H9 (cell line): ENCODE results near the gene FTHL17. TPM values are rescaled to one million over a fixed set of nuclear protein-coding genes. Genes with fewer than 3 reads are reported as not detected.

ENCODE experiments used
- DNase-seq: peaks from one replicate; pipeline ENCODE4 v3.0.0-alpha.2; 2017
- H2AFZ ChIP-seq: one replicate; pipeline ENCODE4 v1.6.1; 2013; ENCODE audit warnings: mild to moderate bottlenecking, low read length, control low read depth, moderate library complexity
- H2AK5ac ChIP-seq: 2 replicates; pipeline ENCODE4 v1.6.1; 2013; ENCODE audit warnings: low read length, control low read depth, mixed read lengths; ENCODE audit not compliant: insufficient read length
- H2BK120ac ChIP-seq: one replicate; pipeline ENCODE4 v1.6.1; 2013; ENCODE audit warnings: low read depth, mild to moderate bottlenecking, low read length, control low read depth, inconsistent platforms; ENCODE audit not compliant: poor library complexity, severe bottlenecking
- H2BK12ac ChIP-seq: 2 replicates; pipeline ENCODE4 v1.6.1; 2013; ENCODE audit warnings: low read length, control low read depth, mixed read lengths, low read depth; ENCODE audit not compliant: insufficient read length
- H2BK15ac ChIP-seq: 2 replicates; pipeline ENCODE4 v1.6.1; 2013; ENCODE audit warnings: low read depth, low read length, control low read depth
- H2BK20ac ChIP-seq: one replicate; pipeline ENCODE4 v1.6.1; 2013; ENCODE audit warnings: low read depth, mild to moderate bottlenecking, low read length, control low read depth, inconsistent platforms; ENCODE audit not compliant: poor library complexity, severe bottlenecking
- H2BK5ac ChIP-seq: 2 replicates; pipeline ENCODE4 v1.6.1; 2013; ENCODE audit warnings: low read length, control low read depth, mixed read lengths; ENCODE audit not compliant: insufficient read length
- H3K14ac ChIP-seq: 2 replicates; pipeline ENCODE4 v1.6.1; 2013; ENCODE audit warnings: low read length, control low read depth; ENCODE audit not compliant: insufficient read depth
- H3K18ac ChIP-seq: 2 replicates; pipeline ENCODE4 v1.6.1; 2013; ENCODE audit warnings: low read depth, mild to moderate bottlenecking, mixed read lengths, low read length, control low read depth; ENCODE audit not compliant: insufficient read length
- H3K23ac ChIP-seq: 2 replicates; pipeline ENCODE4 v1.6.1; 2013; ENCODE audit warnings: low read length, control low read depth, mixed read lengths, low read depth; ENCODE audit not compliant: insufficient read length
- H3K23me2 ChIP-seq: 2 replicates; pipeline ENCODE4 v1.6.1; 2013; ENCODE audit warnings: low read depth, mild to moderate bottlenecking, mixed read lengths, low read length, control low read depth; ENCODE audit not compliant: insufficient read length, poor library complexity, severe bottlenecking
- H3K27ac ChIP-seq: 2 replicates; pipeline ENCODE4 v1.5.1; 2013; ENCODE audit warnings: low read length, control low read depth, mixed read lengths, low read depth; ENCODE audit not compliant: insufficient read length
- H3K27me3 ChIP-seq: 2 replicates; pipeline ENCODE4 v1.6.1; 2013; ENCODE audit warnings: low read length, control low read depth, inconsistent platforms; ENCODE audit not compliant: insufficient read depth
- H3K4ac ChIP-seq: 2 replicates; pipeline ENCODE4 v1.6.1; 2013; ENCODE audit warnings: low read depth, mild to moderate bottlenecking, control low read depth, inconsistent platforms, low read length, moderate library complexity
- H3K4me1 ChIP-seq: 2 replicates; pipeline ENCODE4 v1.6.1; 2013; ENCODE audit warnings: low read length, control low read depth, inconsistent platforms; ENCODE audit not compliant: insufficient read depth
- H3K4me2 ChIP-seq: 2 replicates; pipeline ENCODE4 v1.6.1; 2013; ENCODE audit warnings: low read length, control low read depth, mixed read lengths; ENCODE audit not compliant: insufficient read length, insufficient read depth
- H3K56ac ChIP-seq: 2 replicates; pipeline ENCODE4 v1.6.1; 2013; ENCODE audit warnings: low read depth, mild to moderate bottlenecking, mixed read lengths, low read length, control low read depth; ENCODE audit not compliant: insufficient read length
- H3K79me1 ChIP-seq: 2 replicates; pipeline ENCODE4 v1.6.1; 2013; ENCODE audit warnings: low read depth, mild to moderate bottlenecking, moderate library complexity, low read length, control low read depth, inconsistent platforms; ENCODE audit not compliant: insufficient read depth, poor library complexity, severe bottlenecking
- H3K79me2 ChIP-seq: 2 replicates; pipeline ENCODE4 v1.6.1; 2013; ENCODE audit warnings: low read length, control low read depth, inconsistent platforms; ENCODE audit not compliant: insufficient read depth
- H3K9ac ChIP-seq: 2 replicates; pipeline ENCODE4 v1.6.1; 2013; ENCODE audit warnings: low read length, control low read depth, mixed read lengths; ENCODE audit not compliant: insufficient read length; ENCODE audit errors: extremely low read depth
- H3K9me3 ChIP-seq: one replicate; pipeline ENCODE4 v1.6.1; 2013; ENCODE audit warnings: low read depth, low read length, inconsistent platforms; ENCODE audit not compliant: control insufficient read depth
- H3T11ph ChIP-seq: one replicate; pipeline ENCODE4 v1.6.1; 2013; ENCODE audit warnings: mild to moderate bottlenecking, low read length, control low read depth, inconsistent platforms
- H4K20me1 ChIP-seq: one replicate; pipeline ENCODE4 v1.6.1; 2013; ENCODE audit not compliant: control insufficient read depth, insufficient read length, insufficient read depth
- H4K5ac ChIP-seq: 2 replicates; pipeline ENCODE4 v1.6.1; 2013; ENCODE audit warnings: low read depth, mild to moderate bottlenecking, mixed read lengths, low read length, control low read depth; ENCODE audit not compliant: insufficient read length
- H4K8ac ChIP-seq: replicated peaks from 2 replicates; pipeline ENCODE4 v1.6.1; 2013; ENCODE audit warnings: low read length, control low read depth, mixed read lengths, low read depth; ENCODE audit not compliant: insufficient read length
- H4K91ac ChIP-seq: 2 replicates; pipeline ENCODE4 v1.6.1; 2013; ENCODE audit warnings: low read depth, mild to moderate bottlenecking, moderate library complexity, mixed read lengths, low read length, control low read depth; ENCODE audit not compliant: insufficient read length
- H3K27ac Mint-ChIP-seq, 3 experiments: 2 replicates in 2 of 3; 3 replicates in 1 of 3; pipeline ENCODE4 v1.8.0; 2020 to 2021; ENCODE audit warnings: mixed read lengths in 3 of 3, mild to moderate bottlenecking in 1 of 3, moderate library complexity in 1 of 3
- H3K27me3 Mint-ChIP-seq: 2 replicates; pipeline ENCODE4 v1.8.0; 2021; ENCODE audit warnings: low read depth, mild to moderate bottlenecking, moderate library complexity, mixed read lengths
- H3K36me3 Mint-ChIP-seq, 3 experiments: 2 replicates in 2 of 3; 3 replicates in 1 of 3; pipeline ENCODE4 v1.8.0; 2020 to 2021; ENCODE audit warnings: low read depth in 3 of 3, mixed read lengths in 3 of 3; ENCODE audit not compliant: insufficient read depth in 1 of 3
- H3K4me1 Mint-ChIP-seq, 2 experiments: 2 replicates each; pipeline ENCODE4 v1.8.0; 2020; ENCODE audit warnings: mixed read lengths in 2 of 2
- H3K4me3 Mint-ChIP-seq, 2 experiments: 2 replicates in 1 of 2; 3 replicates in 1 of 2; pipeline ENCODE4 v1.8.0; 2020 to 2021; ENCODE audit warnings: mild to moderate bottlenecking in 2 of 2, mixed read lengths in 2 of 2, moderate library complexity in 1 of 2
- H3K9me3 Mint-ChIP-seq, 2 experiments: 2 replicates in 1 of 2; 3 replicates in 1 of 2; pipeline ENCODE4 v1.8.0; 2020; ENCODE audit warnings: mild to moderate bottlenecking in 2 of 2, mixed read lengths in 2 of 2, moderate library complexity in 1 of 2
- WGBS: extraction: QIAGEN DNeasy Blood & Tissue Kit; methylation state at CpG from one replicate; pipeline ENCODE4 v1.1.7; 2013; ENCODE audit warnings: missing lambda C conversion rate, low lambda C conversion rate, mixed read lengths; ENCODE audit not compliant: insufficient read length; ENCODE audit errors: extremely low coverage; 5-methylcytosine and 5-hydroxymethylcytosine counted together
- total RNA-seq: library from RNA; stranded (reverse); gene quantifications from 2 replicates; pipeline ENCODE4 v1.2.1, GENCODE V29; 2021
- TF ChIP-seq, protein P1 (sequence below): fragments of 200-600 bp; sonication (generic); conservative IDR thresholded peaks from 3 replicates; pipeline ENCODE4 v1.8.0; 2021; ENCODE audit warnings: antibody characterized with exemption, mild to moderate bottlenecking

FTHL17 gene
- total RNA-seq, 1 experiment from 2014 or later, result not detected

DNA sequence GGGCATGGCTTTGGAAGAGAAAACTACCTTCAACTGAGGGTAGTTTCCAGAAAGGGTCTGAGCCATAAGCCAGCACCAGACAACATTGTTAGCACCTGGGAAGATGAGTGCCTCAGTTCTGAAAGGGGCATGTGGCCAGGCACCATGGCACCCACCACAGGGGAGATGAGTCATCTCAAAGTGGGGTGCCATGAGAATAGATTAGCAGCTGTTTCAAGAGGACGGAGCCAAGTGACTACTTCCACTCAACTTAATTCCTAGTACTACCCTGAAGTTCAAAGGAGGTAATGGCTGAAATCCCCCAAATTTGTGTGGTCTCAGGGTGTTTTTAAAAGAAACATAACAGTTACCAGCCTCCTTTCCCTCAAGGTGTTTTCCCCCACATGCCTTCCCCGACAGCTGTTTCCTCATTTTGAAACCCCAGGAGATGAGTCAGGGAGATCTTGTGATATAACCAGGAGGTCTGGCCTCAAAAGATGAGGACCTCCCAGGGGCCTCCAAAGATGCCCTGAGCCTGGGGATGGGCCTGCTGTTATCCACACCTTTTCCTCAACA lies 27.8 kb upstream of the FTHL17 start:
- H4K91ac ChIP-seq, result no peak overlapping the region
- no peak overlapping the region for H3K4me2 ChIP-seq
- H3K27ac Mint-ChIP-seq, result no peak overlapping the region
- H3K9me3 ChIP-seq, result no peaks in the 10 kb centered on the region
- H2BK5ac ChIP-seq, result no peak overlapping the region
- H3K79me1 ChIP-seq, result no peaks in the 10 kb centered on the region
- no peak overlapping the region for H3K4ac ChIP-seq
- no peak overlapping the region for H3T11ph ChIP-seq
- no peak overlapping the region for H3K23ac ChIP-seq
- peaks cover 2 to 9% (median 5%) of the 10 kb centered on the region in 3 experiments; a peak in 4 of 7 replicates for H3K36me3 Mint-ChIP-seq
- H3K27me3 Mint-ChIP-seq, result no peaks in the 10 kb centered on the region; the same call in 1 of the 2 replicates
- H3K9me3 Mint-ChIP-seq, result peaks cover 61 to 70% of the 10 kb centered on the region in 2 experiments
- H3K9ac ChIP-seq, result no peak overlapping the region
- H2AK5ac ChIP-seq, result no peak overlapping the region
- H2AFZ ChIP-seq, result no peak overlapping the region
- H3K18ac ChIP-seq, result no peak overlapping the region
- no peak overlapping the region for H3K56ac ChIP-seq
- no peak overlapping the region for H3K27ac ChIP-seq
- no peaks in the 10 kb centered on the region for H4K20me1 ChIP-seq
- H3K79me2 ChIP-seq, result no peaks in the 10 kb centered on the region
- no peak overlapping the region for H4K8ac ChIP-seq
- H2BK15ac ChIP-seq, result no peak overlapping the region
- no peak overlapping the region for H3K4me3 Mint-ChIP-seq
- H3K4me1 ChIP-seq, result no peaks in the 10 kb centered on the region
- no peaks in the 10 kb centered on the region for H3K23me2 ChIP-seq
- no peak for DNase-seq
- H2BK20ac ChIP-seq, result no peak overlapping the region
- H3K14ac ChIP-seq, result no peak overlapping the region
- no peaks in the 10 kb centered on the region for H3K4me1 Mint-ChIP-seq
- no peak overlapping the region for H2BK12ac ChIP-seq
- H3K27me3 ChIP-seq, result no peaks in the 10 kb centered on the region
- no peak overlapping the region for H4K5ac ChIP-seq
- WGBS, result no CpG with 5 or more reads among the region's 2 CpGs
- H2BK120ac ChIP-seq, result no peak overlapping the region
- TF ChIP-seq, protein P1, sequence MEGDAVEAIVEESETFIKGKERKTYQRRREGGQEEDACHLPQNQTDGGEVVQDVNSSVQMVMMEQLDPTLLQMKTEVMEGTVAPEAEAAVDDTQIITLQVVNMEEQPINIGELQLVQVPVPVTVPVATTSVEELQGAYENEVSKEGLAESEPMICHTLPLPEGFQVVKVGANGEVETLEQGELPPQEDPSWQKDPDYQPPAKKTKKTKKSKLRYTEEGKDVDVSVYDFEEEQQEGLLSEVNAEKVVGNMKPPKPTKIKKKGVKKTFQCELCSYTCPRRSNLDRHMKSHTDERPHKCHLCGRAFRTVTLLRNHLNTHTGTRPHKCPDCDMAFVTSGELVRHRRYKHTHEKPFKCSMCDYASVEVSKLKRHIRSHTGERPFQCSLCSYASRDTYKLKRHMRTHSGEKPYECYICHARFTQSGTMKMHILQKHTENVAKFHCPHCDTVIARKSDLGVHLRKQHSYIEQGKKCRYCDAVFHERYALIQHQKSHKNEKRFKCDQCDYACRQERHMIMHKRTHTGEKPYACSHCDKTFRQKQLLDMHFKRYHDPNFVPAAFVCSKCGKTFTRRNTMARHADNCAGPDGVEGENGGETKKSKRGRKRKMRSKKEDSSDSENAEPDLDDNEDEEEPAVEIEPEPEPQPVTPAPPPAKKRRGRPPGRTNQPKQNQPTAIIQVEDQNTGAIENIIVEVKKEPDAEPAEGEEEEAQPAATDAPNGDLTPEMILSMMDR, result no peak
